Erythroblast (primary cell): ENCODE results near the gene WIPF2.

Experiments used
- GATA1 ChIP-seq: IDR thresholded peaks from 2 replicates; pipeline ENCODE4 v1.6.1; 2011; ENCODE audit warnings: low read depth, mild to moderate bottlenecking, control low read depth, low read length, moderate library complexity
- POLR2A ChIP-seq: IDR thresholded peaks from 2 replicates; pipeline ENCODE4 v1.6.1; 2011; ENCODE audit warnings: mild to moderate bottlenecking, low read length

DNA sequence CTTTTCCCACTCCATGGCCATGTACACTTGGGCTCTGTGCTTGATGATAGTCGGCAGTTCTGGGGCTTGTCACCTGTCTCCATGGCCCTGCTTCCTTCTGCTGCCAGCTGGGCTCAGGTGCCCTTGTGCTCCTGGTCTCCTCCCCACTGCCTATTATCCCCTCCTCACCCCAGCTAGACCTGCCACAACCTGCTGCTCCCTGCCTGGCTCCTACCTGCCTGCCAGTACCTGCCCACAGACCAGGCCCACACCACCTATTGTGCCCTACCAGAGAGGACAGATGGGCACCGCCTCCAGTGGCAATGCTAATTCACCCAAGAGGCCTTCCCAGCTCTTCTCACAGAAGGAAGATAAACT lies 42.4 kb upstream of the WIPF2 start:
- TF ChIP-seq POLR2A, result no peak
- TF ChIP-seq GATA1, result no peak
